ENCODE results near the gene TEX38. TPM values are rescaled to one million over a fixed set of nuclear protein-coding genes. Genes with fewer than 3 reads are reported as not detected.

Gene TEX38
- total RNA-seq, 1 donor from 2014 or later: not detected

GRCh38 chr1:46635205-46635604 is 36.4 kb upstream of the TEX38 start:
- H3K36me3 Mint-ChIP-seq: peaks cover 51% of the 10 kb centered on the region
- no peak for TF ChIP-seq CTCF (conservative IDR thresholded peaks at IDR 0.05)
- H3K4me3 Mint-ChIP-seq: no peak overlapping the region
- DNase-seq (ENCODE audit: extremely low spot score, unreplicated experiment): no peak
- H3K9me3 Mint-ChIP-seq: no peaks in the 10 kb centered on the region
- H3K4me1 Mint-ChIP-seq (ENCODE audit: unreplicated experiment): peaks cover 10% of the 10 kb centered on the region
- no peak overlapping the region for H3K27ac Mint-ChIP-seq
- H3K27me3 Mint-ChIP-seq: no peaks in the 10 kb centered on the region

- Mint-ChIP-seq H3K4me1 (ENCODE audit: unreplicated experiment) (peaks cover 10% of the 10 kb centered on the region), H3K4me3 (no peak overlapping the region)
- no peak for TF ChIP-seq CTCF (conservative IDR thresholded peaks at IDR 0.05)
Observed at GRCh38 chr1:46637444-46638083, 34.1 kb upstream of the TEX38 start.

GRCh38 chr1:46638921-46639320 is 32.7 kb upstream of the TEX38 start:
- Mint-ChIP-seq H3K4me1 (ENCODE audit: unreplicated experiment) (peaks cover 15% of the 10 kb centered on the region), H3K36me3 (peaks cover 47% of the 10 kb centered on the region), H3K9me3 (no peaks in the 10 kb centered on the region), H3K27me3 (no peaks in the 10 kb centered on the region), H3K4me3 (no peak overlapping the region), H3K27ac (no peak overlapping the region)
- DNase-seq (ENCODE audit: extremely low spot score, unreplicated experiment): no peak
- no peak for TF ChIP-seq CTCF (conservative IDR thresholded peaks at IDR 0.05)

More at GRCh38 chr1:46637444-46638083, 34.1 kb upstream of the TEX38 start:
- peaks cover 52% of the 10 kb centered on the region for H3K36me3 Mint-ChIP-seq
- no peak overlapping the region for H3K27ac Mint-ChIP-seq
- no peaks in the 10 kb centered on the region for H3K27me3 Mint-ChIP-seq
- no peaks in the 10 kb centered on the region for H3K9me3 Mint-ChIP-seq
- no peak for DNase-seq (ENCODE audit: extremely low spot score, unreplicated experiment)

- TF ChIP-seq CTCF (conservative IDR thresholded peaks at IDR 0.05): no peak
- H3K9me3 Mint-ChIP-seq: no peaks in the 10 kb centered on the region
- peaks cover 15% of the 10 kb centered on the region for H3K4me1 Mint-ChIP-seq (ENCODE audit: unreplicated experiment)
- DNase-seq (ENCODE audit: extremely low spot score, unreplicated experiment): no peak
- peaks cover 41% of the 10 kb centered on the region for H3K36me3 Mint-ChIP-seq
- no peak overlapping the region for H3K4me3 Mint-ChIP-seq
- no peak overlapping the region for H3K27ac Mint-ChIP-seq
- H3K27me3 Mint-ChIP-seq: no peaks in the 10 kb centered on the region
Observed at GRCh38 chr1:46639547-46639946, 32.1 kb upstream of the TEX38 start.

- H3K36me3 Mint-ChIP-seq: peaks cover 43% of the 10 kb centered on the region
- no peaks in the 10 kb centered on the region for H3K27me3 Mint-ChIP-seq
- H3K4me1 Mint-ChIP-seq (ENCODE audit: unreplicated experiment): peaks cover 15% of the 10 kb centered on the region
- H3K27ac Mint-ChIP-seq: no peak overlapping the region
- TF ChIP-seq CTCF (conservative IDR thresholded peaks at IDR 0.05): no peak
- H3K9me3 Mint-ChIP-seq: no peaks in the 10 kb centered on the region
- DNase-seq (ENCODE audit: extremely low spot score, unreplicated experiment): no peak
- no peak overlapping the region for H3K4me3 Mint-ChIP-seq
Observed at GRCh38 chr1:46642115-46642680, 29.5 kb upstream of the TEX38 start.
